SK-N-MC (cell line): ENCODE results near the gene PHPT1.

Experiments
- EZH2 ChIP-seq: fragments of 200-600 bp; sonication (generic); IDR thresholded peaks from one replicate; pipeline ENCODE4 v1.6.1; 2017; ENCODE audit warnings: antibody characterized with exemption
- FOXP2 ChIP-seq: optimal IDR thresholded peaks from 2 replicates; pipeline ENCODE3; 2011; ENCODE audit warnings: mild to moderate bottlenecking, moderate library complexity; ENCODE audit not compliant: insufficient read depth; ENCODE audit errors: extremely low read length, control extremely low read depth
- POLR2AphosphoS5 ChIP-seq: IDR thresholded peaks from 2 replicates; pipeline ENCODE4 v1.6.1; 2012; ENCODE audit warnings: mild to moderate bottlenecking, low read depth, low read length, borderline replicate concordance

- no peak for TF ChIP-seq EZH2
- no peak for TF ChIP-seq POLR2AphosphoS5
- TF ChIP-seq FOXP2: no peak
These were observed 27.3 kb downstream of the PHPT1 start for GRCh38 chr9:136876476-136876875.
